HCT116 (cell line): Measurements from ENCODE around the gene TMEM201.

Source experiments
- CTCF ChIP-seq, 3 experiments: fragments of 200-600 bp in 1 of 3; sonication (generic) in 1 of 3; IDR thresholded peaks in 2 of 3; conservative IDR thresholded peaks in 1 of 3; 2 replicates each; pipeline ENCODE4 v1.5.1; 2012 to 2017; ENCODE audit warnings: low read depth in 2 of 3, low read length in 2 of 3, antibody characterized with exemption in 1 of 3, borderline replicate concordance in 1 of 3, control low read depth in 1 of 3, mild to moderate bottlenecking in 1 of 3, mixed read lengths in 1 of 3, mixed run types in 1 of 3, moderate library complexity in 1 of 3; ENCODE audit not compliant: insufficient read depth in 1 of 3
- POLR2A ChIP-seq: IDR thresholded peaks from 2 replicates; pipeline ENCODE4 v1.7.0; 2011; ENCODE audit warnings: borderline replicate concordance; ENCODE audit not compliant: insufficient read depth, insufficient read length; ENCODE audit errors: extremely low read depth
- SIN3A ChIP-seq: IDR thresholded peaks from 2 replicates; pipeline ENCODE4 v1.6.1; 2012; ENCODE audit warnings: low read depth
- SP1 ChIP-seq: IDR thresholded peaks from 2 replicates; pipeline ENCODE4 v1.6.1; 2012; ENCODE audit warnings: low read depth

GRCh38 chr1:9597361-9598315 lies 8.9 kb downstream of the TMEM201 start:
- no peak for TF ChIP-seq POLR2A
- TF ChIP-seq SIN3A = no peak
- TF ChIP-seq CTCF (IDR thresholded peaks at IDR 0.05 in 2 of 3, conservative IDR thresholded peaks at IDR 0.05 in 1 of 3; ENCODE audit: borderline replicate concordance in 1 of 3, insufficient read depth in 1 of 3, low read depth in 2 of 3, low read length in 2 of 3) = no peak
- TF ChIP-seq SP1 = no peak
